Measurements from ENCODE around the gene ADGRE3. TPM values are rescaled to one million over a fixed set of nuclear protein-coding genes. Genes with fewer than 3 reads are reported as not detected.

ADGRE3 gene
- total and polyA plus RNA-seq, 2 of the 4 experiments (the other 2 are of a cell fraction): not detected

DNA sequence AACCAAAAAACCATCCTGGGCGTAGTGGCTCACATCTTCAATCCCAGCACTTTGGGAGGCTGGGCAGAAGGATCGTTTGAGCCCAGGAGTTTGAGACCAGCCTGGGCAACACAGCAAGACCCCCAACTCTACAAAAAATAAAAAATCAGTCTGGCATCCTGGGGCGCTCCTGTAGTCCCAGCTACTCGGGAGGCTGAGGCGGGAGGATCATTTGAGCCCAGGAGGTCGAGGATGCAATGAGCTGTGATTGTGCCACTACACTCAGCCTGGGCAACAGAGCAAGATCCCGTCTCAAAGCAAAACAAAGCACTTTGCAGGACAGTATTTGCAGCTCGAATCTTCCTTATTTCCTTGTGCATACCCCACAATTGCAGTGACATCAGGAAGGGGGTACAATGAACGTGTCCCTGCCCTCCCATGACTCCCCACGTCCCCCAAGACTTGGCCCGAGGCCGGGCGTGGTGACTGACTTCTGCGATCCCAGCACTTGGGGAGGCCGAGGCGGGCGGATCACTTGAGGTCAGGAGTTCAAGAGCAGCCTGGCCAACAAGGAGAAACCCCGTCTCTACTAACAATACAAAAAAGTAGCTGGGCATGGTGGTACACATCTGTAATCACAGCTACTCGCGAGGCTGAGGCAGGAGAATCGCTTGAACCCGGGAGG lies 103.6 kb downstream of the ADGRE3 start:
- Histone ChIP-seq H3K9ac (ENCODE audit: low read depth, low read length) (peak overlapping the region; percentile 79), H3K79me1 (ENCODE audit: low read depth in 1 of 2, low read length in 2 of 2) (peaks cover 16 to 31% of the 10 kb centered on the region in 2 experiments), H3K14ac (replicated peaks; ENCODE audit: low read depth, low read length) (no peak overlapping the region; the same call in 1 of the 2 replicates), H3K4me1 (ENCODE audit: control insufficient read depth, insufficient read depth, low read length) (peaks cover 3% of the 10 kb centered on the region; the same call in 1 of the 2 replicates), H2BK20ac (ENCODE audit: low read depth, low read length) (no peak overlapping the region), H3K9me1 (ENCODE audit: insufficient read depth, low read length) (0 out of 2 replicates have a peak, but pooled peaks cover 5% of the 10 kb centered on the region), H3K36me3 (ENCODE audit: control insufficient read depth, insufficient read depth, low read length) (peaks cover 6% of the 10 kb centered on the region), H4K8ac (ENCODE audit: low read depth in 2 of 2, low read length in 2 of 2) (peak overlapping the region; percentile 97 to 99), H2BK15ac (ENCODE audit: low read depth, low read length) (no peak overlapping the region), H3K27ac (ENCODE audit: insufficient read depth, low read length) (no peak overlapping the region), H3K9me3 (ENCODE audit: control insufficient read depth, insufficient read depth, low read length) (no peaks in the 10 kb centered on the region), H3K4me2 (ENCODE audit: low read depth, low read length) (peak overlapping the region; percentile 72), H2AK9ac (replicated peaks; ENCODE audit: low read depth, low read length, poor library complexity) (peak overlapping the region; percentile 90), H2BK120ac (ENCODE audit: low read depth, low read length) (no peak overlapping the region), H4K91ac (ENCODE audit: insufficient read depth, low read depth, low read length) (no peak overlapping the region), H3K18ac (ENCODE audit: low read depth, low read length) (no peak overlapping the region), H3K23ac (ENCODE audit: low read depth, low read length) (no peak overlapping the region), H3K27me3 (ENCODE audit: control insufficient read depth, insufficient read depth, low read length) (no peaks in the 10 kb centered on the region), H2BK5ac (ENCODE audit: low read depth, low read length, poor library complexity, severe bottlenecking) (no peak overlapping the region), H4K5ac (ENCODE audit: low read depth, low read length) (no peak overlapping the region), H2AK5ac (ENCODE audit: low read depth, low read length) (peak overlapping the region; percentile 80), H2AFZ (replicated peaks; ENCODE audit: low read length, poor library complexity) (peak overlapping the region; percentile 100), H3K4me3 (ENCODE audit: insufficient read depth, low read depth, low read length) (peak overlapping the region; percentile 79), H3K56ac (ENCODE audit: extremely low read depth, insufficient read depth, low read length) (peak overlapping the region; percentile 6; the same call in 1 of the 2 replicates), H3K4ac (ENCODE audit: low read depth, low read length) (peak overlapping the region; percentile 74), H4K20me1 (ENCODE audit: insufficient read depth, low read length) (peaks cover 4% of the 10 kb centered on the region; the same call in 1 of the 2 replicates)
- CTCF ChIA-PET: no interaction called here
- dilution Hi-C loops (cut with HindIII; ENCODE audit: low sequenced_read_pairs, unreplicated experiment): no loop called here
- BruUV-seq (replicated peaks): no TSS peak
- POLR2A ChIA-PET (ENCODE audit: unreplicated experiment): no interaction called here
- DNase-seq (no peak), ATAC-seq (ENCODE audit: low read depth) (no peak)
- 57% methylated on average over 9 of the region's 22 CpGs; no CpG with 5 or more reads in 1 of the 2 experiments for WGBS, 2 experiments (ENCODE audit: extremely low coverage in 2 of 2, insufficient read length in 1 of 2)
- in situ Hi-C loops (cut with MboI; ENCODE audit: low sequenced_read_pairs): loop anchor here (5.0 to 25.0 kb wide), 2 partner anchors 116 to 866 kb away; partner anchors contain the start of gene WIZ
- intact Hi-C loops (cut with micrococcal nuclease): no loop called here
- TF ChIP-seq FOS (IDR thresholded peaks at IDR 0.05; ENCODE audit: low read depth, low read length): no peak
- TF ChIP-seq, protein P1, sequence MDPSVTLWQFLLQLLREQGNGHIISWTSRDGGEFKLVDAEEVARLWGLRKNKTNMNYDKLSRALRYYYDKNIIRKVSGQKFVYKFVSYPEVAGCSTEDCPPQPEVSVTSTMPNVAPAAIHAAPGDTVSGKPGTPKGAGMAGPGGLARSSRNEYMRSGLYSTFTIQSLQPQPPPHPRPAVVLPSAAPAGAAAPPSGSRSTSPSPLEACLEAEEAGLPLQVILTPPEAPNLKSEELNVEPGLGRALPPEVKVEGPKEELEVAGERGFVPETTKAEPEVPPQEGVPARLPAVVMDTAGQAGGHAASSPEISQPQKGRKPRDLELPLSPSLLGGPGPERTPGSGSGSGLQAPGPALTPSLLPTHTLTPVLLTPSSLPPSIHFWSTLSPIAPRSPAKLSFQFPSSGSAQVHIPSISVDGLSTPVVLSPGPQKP (IDR thresholded peaks at IDR 0.05; ENCODE audit: borderline replicate concordance, low read depth, low read length): no peak
- no peak for TF ChIP-seq RCOR1 (IDR thresholded peaks at IDR 0.05; ENCODE audit: insufficient replicate concordance, low read length)
- no peak for TF ChIP-seq USF2 (IDR thresholded peaks at IDR 0.05; ENCODE audit: low read depth, low read length)
- TF ChIP-seq POLR2A (IDR thresholded peaks at IDR 0.05; ENCODE audit: low read depth, low read length): no peak
- TF ChIP-seq CEBPB (IDR thresholded peaks at IDR 0.05; ENCODE audit: low read depth, low read length): no peak
- no peak for TF ChIP-seq RFX5 (IDR thresholded peaks at IDR 0.05; ENCODE audit: low read depth, low read length)
- no peak for TF ChIP-seq MAZ (IDR thresholded peaks at IDR 0.05; ENCODE audit: borderline replicate concordance, low read depth, low read length)
- TF ChIP-seq SMC3 (IDR thresholded peaks at IDR 0.05; ENCODE audit: low read depth, low read length): no peak
- TF ChIP-seq RAD21 (IDR thresholded peaks at IDR 0.05; ENCODE audit: low read length): no peak
- no peak for TF ChIP-seq MXI1 (IDR thresholded peaks at IDR 0.05; ENCODE audit: borderline replicate concordance, low read depth, low read length)
- no peak for TF ChIP-seq BHLHE40 (IDR thresholded peaks at IDR 0.05; ENCODE audit: low read depth, low read length)
- no peak for TF ChIP-seq CHD1 (IDR thresholded peaks at IDR 0.05; ENCODE audit: low read depth, low read length)
- no peak for TF ChIP-seq NFE2L2 (IDR thresholded peaks at IDR 0.05; ENCODE audit: low read depth, low read length)
- TF ChIP-seq MAFK (IDR thresholded peaks at IDR 0.05; ENCODE audit: low read depth, low read length): no peak
